SIG-M5 treated with dmso at 0.1 percent for 504 hours (cell line): ENCODE results near the gene RPP40.
"Not testable (repeated sequence)": the region's sequence is repeated elsewhere in the genome, so short reads cannot be mapped to it uniquely, and the experiment has no call there.

Source experiments
- DNase-seq: peaks from one replicate; lab custom pipeline; 2025; ENCODE audit not compliant: unreplicated experiment; lab: John Stamatoyannopoulos, UW

The RPP40 gene

GRCh38 chr6:5003604-5004372, at the start of gene RPP40:
TSS of gene RPP40 (minus strand) at chr6:5004037. CDS start at chr6:5004002, 35 bp downstream.
- DNase-seq: peak; percentile 96

- peak; percentile 40 for DNase-seq
Measured at GRCh38 chr6:5053038-5053437, 49.2 kb upstream of the RPP40 start.

GRCh38 chr6:5051394-5051793, 47.6 kb upstream of the RPP40 start:
- no peak for DNase-seq

- peak; percentile 94 for DNase-seq
Measured at GRCh38 chr6:5050009-5050408, 46.2 kb upstream of the RPP40 start.

GRCh38 chr6:5046430-5046829, 42.6 kb upstream of the RPP40 start:
- DNase-seq: no peak

GRCh38 chr6:5045416-5045815, 41.6 kb upstream of the RPP40 start:
- DNase-seq: no peak

- no peak for DNase-seq
Measured at GRCh38 chr6:5044866-5045265, 41.0 kb upstream of the RPP40 start.

GRCh38 chr6:5042436-5042835, 38.6 kb upstream of the RPP40 start:
- DNase-seq: no peak

- no peak for DNase-seq
Measured at GRCh38 chr6:5041955-5042354, 38.1 kb upstream of the RPP40 start.

- DNase-seq: peak; percentile 74
Measured at GRCh38 chr6:5036269-5036668, 32.4 kb upstream of the RPP40 start.

GRCh38 chr6:5034736-5035135, 30.9 kb upstream of the RPP40 start:
- no peak for DNase-seq

- no peak for DNase-seq
Measured at GRCh38 chr6:5034328-5034727, 30.5 kb upstream of the RPP40 start.

GRCh38 chr6:5033214-5033904, 29.5 kb upstream of the RPP40 start:
- DNase-seq: not testable (repeated sequence)

- not testable (repeated sequence) for DNase-seq
Measured at GRCh38 chr6:5032706-5033105, 28.9 kb upstream of the RPP40 start.

GRCh38 chr6:5031150-5031549, 27.3 kb upstream of the RPP40 start:
- DNase-seq: no peak

GRCh38 chr6:5030596-5031136, 26.8 kb upstream of the RPP40 start:
- DNase-seq: peak; percentile 53

GRCh38 chr6:5029609-5030008, 25.8 kb upstream of the RPP40 start:
- DNase-seq: no peak

GRCh38 chr6:5028921-5029320, 25.1 kb upstream of the RPP40 start:
- DNase-seq: no peak

- DNase-seq: no peak
Measured at GRCh38 chr6:5028301-5028700, 24.5 kb upstream of the RPP40 start.

- DNase-seq: no peak
Measured at GRCh38 chr6:5025911-5026819, 22.3 kb upstream of the RPP40 start.

GRCh38 chr6:5023923-5024322, 20.1 kb upstream of the RPP40 start:
- no peak for DNase-seq
